Mesodermal cell (in vitro differentiated cells): Measurements from ENCODE around the gene HDAC7.

Experiments
- H3K27ac ChIP-seq: 2 replicates; pipeline ENCODE4 v1.7.0; 2013; ENCODE audit warnings: mild to moderate bottlenecking, low read depth, low read length, moderate library complexity; ENCODE audit not compliant: severe bottlenecking
- H3K36me3 ChIP-seq: 2 replicates; pipeline ENCODE4 v1.7.1; 2013; ENCODE audit warnings: mild to moderate bottlenecking, low read length, moderate library complexity; ENCODE audit not compliant: control insufficient read depth, insufficient read depth
- H3K4me1 ChIP-seq: one replicate; pipeline ENCODE4 v1.7.1; 2013; ENCODE audit warnings: mild to moderate bottlenecking, low read length; ENCODE audit not compliant: insufficient read depth, control insufficient read depth, poor library complexity, severe bottlenecking
- H3K4me3 ChIP-seq: 2 replicates; pipeline ENCODE4 v1.7.0; 2013; ENCODE audit warnings: low read length, control low read depth, mild to moderate bottlenecking; ENCODE audit not compliant: insufficient read depth, poor library complexity, severe bottlenecking; ENCODE audit errors: extremely low read depth
- H3K9me3 ChIP-seq: 2 replicates; pipeline ENCODE4 v1.7.1; 2013; ENCODE audit warnings: mild to moderate bottlenecking, low read length, moderate library complexity; ENCODE audit not compliant: control insufficient read depth
- WGBS, 2 experiments: methylation state at CpG; one replicate each; pipeline ENCODE4 v1.1.5; 2013; ENCODE audit warnings: missing lambda C conversion rate in 2 of 2; ENCODE audit not compliant: insufficient coverage in 2 of 2; 5-methylcytosine and 5-hydroxymethylcytosine counted together

HDAC7 gene

DNA sequence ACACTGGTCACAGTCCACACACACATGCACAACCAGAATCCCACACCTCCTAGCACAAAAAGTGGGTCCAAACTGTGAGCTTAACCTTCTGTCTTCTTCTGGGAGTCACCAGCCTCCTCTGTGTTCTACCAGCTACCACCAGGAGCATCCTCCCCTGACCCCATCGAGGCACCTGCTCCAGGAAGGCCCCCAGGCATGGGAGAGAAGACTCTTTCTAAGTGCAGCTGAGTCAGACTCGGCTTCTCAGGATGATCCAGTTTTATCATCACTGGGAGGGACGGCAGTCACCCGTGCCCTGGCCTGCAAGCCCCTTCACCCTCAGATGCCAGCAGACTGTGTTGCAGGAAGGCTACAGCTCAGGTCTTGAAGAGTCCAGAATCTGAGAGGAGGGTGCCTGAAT is 86.6 kb downstream of the HDAC7 start:
- Histone ChIP-seq H3K4me3 (no peak overlapping the region), H3K27ac (no peak overlapping the region), H3K36me3 (no peaks in the 10 kb centered on the region), H3K4me1 (peaks cover 12% of the 10 kb centered on the region), H3K9me3 (no peaks in the 10 kb centered on the region)
- WGBS, 2 experiments = 90 to 93% methylated on average over 4 of the region's 4 CpGs
